ENCODE measurements around the gene SGCA.

DNA sequence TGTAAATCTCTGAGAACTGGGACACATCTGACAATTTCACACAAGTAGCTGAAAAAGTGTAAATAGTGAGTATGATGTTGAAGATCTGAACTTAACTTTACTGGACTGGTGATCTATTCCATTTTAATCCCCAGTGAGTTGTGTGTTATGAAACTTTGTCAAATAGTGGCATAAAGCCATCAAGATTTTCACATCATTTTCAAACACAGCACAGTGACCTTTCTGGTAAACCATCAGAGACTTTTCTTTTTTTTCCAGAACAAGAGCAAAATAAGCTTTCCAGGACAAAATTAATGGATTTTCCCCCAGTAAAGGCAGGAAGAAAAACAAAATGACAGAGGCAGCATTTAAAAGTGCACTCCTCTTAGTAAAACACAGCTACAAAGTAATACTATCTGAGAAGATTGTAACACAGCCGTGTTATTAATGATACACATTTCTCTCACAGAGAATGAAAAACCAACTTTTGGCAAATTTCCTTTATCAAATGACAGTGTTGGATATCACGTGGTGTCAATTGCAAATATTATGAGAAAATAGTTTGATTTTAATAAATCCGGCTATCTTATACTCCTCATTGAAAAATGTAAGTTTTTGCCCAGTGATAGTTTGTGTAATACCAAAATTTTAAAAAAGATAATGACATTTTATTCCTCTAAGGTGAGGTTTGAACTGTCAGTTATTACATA, 52.4 kb downstream of the SGCA start:
- TF ChIP-seq, protein P1, sequence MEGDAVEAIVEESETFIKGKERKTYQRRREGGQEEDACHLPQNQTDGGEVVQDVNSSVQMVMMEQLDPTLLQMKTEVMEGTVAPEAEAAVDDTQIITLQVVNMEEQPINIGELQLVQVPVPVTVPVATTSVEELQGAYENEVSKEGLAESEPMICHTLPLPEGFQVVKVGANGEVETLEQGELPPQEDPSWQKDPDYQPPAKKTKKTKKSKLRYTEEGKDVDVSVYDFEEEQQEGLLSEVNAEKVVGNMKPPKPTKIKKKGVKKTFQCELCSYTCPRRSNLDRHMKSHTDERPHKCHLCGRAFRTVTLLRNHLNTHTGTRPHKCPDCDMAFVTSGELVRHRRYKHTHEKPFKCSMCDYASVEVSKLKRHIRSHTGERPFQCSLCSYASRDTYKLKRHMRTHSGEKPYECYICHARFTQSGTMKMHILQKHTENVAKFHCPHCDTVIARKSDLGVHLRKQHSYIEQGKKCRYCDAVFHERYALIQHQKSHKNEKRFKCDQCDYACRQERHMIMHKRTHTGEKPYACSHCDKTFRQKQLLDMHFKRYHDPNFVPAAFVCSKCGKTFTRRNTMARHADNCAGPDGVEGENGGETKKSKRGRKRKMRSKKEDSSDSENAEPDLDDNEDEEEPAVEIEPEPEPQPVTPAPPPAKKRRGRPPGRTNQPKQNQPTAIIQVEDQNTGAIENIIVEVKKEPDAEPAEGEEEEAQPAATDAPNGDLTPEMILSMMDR (optimal IDR thresholded peaks at IDR 0.05 in 1 of 3, IDR thresholded peaks at IDR 0.05 in 1 of 3, conservative IDR thresholded peaks at IDR 0.05 in 1 of 3; ENCODE audit: extremely low read depth in 1 of 3, insufficient read depth in 2 of 3, low read length in 3 of 3) = no peak
- no peak for TF ChIP-seq EZH2 (IDR thresholded peaks at IDR 0.05; ENCODE audit: low read length)

All from keratinocyte (primary cell).